ENCODE data around the gene GHITM.
"Not testable (repeated sequence)": the region's sequence is repeated elsewhere in the genome, so short reads cannot be mapped to it uniquely, and the experiment has no call there.

GHITM gene

GRCh38 chr10:84140036-84140379 lies 699 bp downstream of the GHITM start:
- H3K9me2 ChIP-seq (replicated peaks; ENCODE audit: insufficient read depth, low read length) = no peaks in the 10 kb centered on the region
- no peak for TF ChIP-seq EZH2phosphoT487 (conservative IDR thresholded peaks at IDR 0.05; ENCODE audit: low read length)
- TF ChIP-seq, protein P1, sequence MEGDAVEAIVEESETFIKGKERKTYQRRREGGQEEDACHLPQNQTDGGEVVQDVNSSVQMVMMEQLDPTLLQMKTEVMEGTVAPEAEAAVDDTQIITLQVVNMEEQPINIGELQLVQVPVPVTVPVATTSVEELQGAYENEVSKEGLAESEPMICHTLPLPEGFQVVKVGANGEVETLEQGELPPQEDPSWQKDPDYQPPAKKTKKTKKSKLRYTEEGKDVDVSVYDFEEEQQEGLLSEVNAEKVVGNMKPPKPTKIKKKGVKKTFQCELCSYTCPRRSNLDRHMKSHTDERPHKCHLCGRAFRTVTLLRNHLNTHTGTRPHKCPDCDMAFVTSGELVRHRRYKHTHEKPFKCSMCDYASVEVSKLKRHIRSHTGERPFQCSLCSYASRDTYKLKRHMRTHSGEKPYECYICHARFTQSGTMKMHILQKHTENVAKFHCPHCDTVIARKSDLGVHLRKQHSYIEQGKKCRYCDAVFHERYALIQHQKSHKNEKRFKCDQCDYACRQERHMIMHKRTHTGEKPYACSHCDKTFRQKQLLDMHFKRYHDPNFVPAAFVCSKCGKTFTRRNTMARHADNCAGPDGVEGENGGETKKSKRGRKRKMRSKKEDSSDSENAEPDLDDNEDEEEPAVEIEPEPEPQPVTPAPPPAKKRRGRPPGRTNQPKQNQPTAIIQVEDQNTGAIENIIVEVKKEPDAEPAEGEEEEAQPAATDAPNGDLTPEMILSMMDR (IDR thresholded peaks at IDR 0.05; ENCODE audit: insufficient read depth, low read length, poor library complexity, severe bottlenecking) = no peak
- H3F3A ChIP-seq (ENCODE audit: insufficient read depth) = no peaks in the 10 kb centered on the region
- H3K9ac ChIP-seq (ENCODE audit: low read length) = peak overlapping the region; percentile 95
- H3K79me2 ChIP-seq (ENCODE audit: insufficient read depth, low read length) = peaks cover 25% of the 10 kb centered on the region
- no peak overlapping the region; the same call in 1 of the 2 replicates for H3K27ac ChIP-seq (ENCODE audit: low read depth, low read length)
- peak overlapping the region; percentile 93 for H3K4me3 ChIP-seq (ENCODE audit: insufficient read depth, low read length, poor library complexity, severe bottlenecking)
- H2AFZ ChIP-seq (ENCODE audit: low read depth, low read length, severe bottlenecking) = peak overlapping the region; percentile 52
- peaks cover 32% of the 10 kb centered on the region; the same call in 1 of the 2 replicates for H3K36me3 ChIP-seq (ENCODE audit: low read length)
- peak overlapping the region; percentile 88 for H3K4me2 ChIP-seq (ENCODE audit: low read depth, low read length, poor library complexity, severe bottlenecking)
- no peaks in the 10 kb centered on the region for H3K27me3 ChIP-seq (ENCODE audit: low read length)
- H3K9me3 ChIP-seq (ENCODE audit: insufficient read depth, low read length) = no peaks in the 10 kb centered on the region
- no peaks in the 10 kb centered on the region for H4K20me1 ChIP-seq (ENCODE audit: low read depth, low read length)

GRCh38 chr10:84147347-84147746 lies 8.0 kb downstream of the GHITM start:
- Histone ChIP-seq H2AFZ (ENCODE audit: low read depth, low read length, severe bottlenecking) (no peak overlapping the region), H3K9ac (ENCODE audit: low read length) (no peak overlapping the region), H3F3A (ENCODE audit: insufficient read depth) (0 out of 2 replicates have a peak, but pooled peaks cover 4% of the 10 kb centered on the region), H3K9me2 (replicated peaks; ENCODE audit: insufficient read depth, low read length) (no peaks in the 10 kb centered on the region), H3K4me2 (ENCODE audit: low read depth, low read length, poor library complexity, severe bottlenecking) (no peak overlapping the region), H3K27me3 (ENCODE audit: low read length) (no peaks in the 10 kb centered on the region), H3K36me3 (ENCODE audit: low read length) (peaks cover 78% of the 10 kb centered on the region; the same call in 1 of the 2 replicates), H3K9me3 (ENCODE audit: insufficient read depth, low read length) (no peaks in the 10 kb centered on the region), H3K27ac (ENCODE audit: low read depth, low read length) (no peak overlapping the region), H3K4me3 (ENCODE audit: insufficient read depth, low read length, poor library complexity, severe bottlenecking) (no peak overlapping the region), H3K79me2 (ENCODE audit: insufficient read depth, low read length) (no peaks in the 10 kb centered on the region; the same call in 1 of the 2 replicates), H4K20me1 (ENCODE audit: low read depth, low read length) (no peaks in the 10 kb centered on the region)
- TF ChIP-seq EZH2phosphoT487 (conservative IDR thresholded peaks at IDR 0.05; ENCODE audit: low read length) = no peak
- TF ChIP-seq, protein P1 (IDR thresholded peaks at IDR 0.05; ENCODE audit: insufficient read depth, low read length, poor library complexity, severe bottlenecking) = no peak

DNA sequence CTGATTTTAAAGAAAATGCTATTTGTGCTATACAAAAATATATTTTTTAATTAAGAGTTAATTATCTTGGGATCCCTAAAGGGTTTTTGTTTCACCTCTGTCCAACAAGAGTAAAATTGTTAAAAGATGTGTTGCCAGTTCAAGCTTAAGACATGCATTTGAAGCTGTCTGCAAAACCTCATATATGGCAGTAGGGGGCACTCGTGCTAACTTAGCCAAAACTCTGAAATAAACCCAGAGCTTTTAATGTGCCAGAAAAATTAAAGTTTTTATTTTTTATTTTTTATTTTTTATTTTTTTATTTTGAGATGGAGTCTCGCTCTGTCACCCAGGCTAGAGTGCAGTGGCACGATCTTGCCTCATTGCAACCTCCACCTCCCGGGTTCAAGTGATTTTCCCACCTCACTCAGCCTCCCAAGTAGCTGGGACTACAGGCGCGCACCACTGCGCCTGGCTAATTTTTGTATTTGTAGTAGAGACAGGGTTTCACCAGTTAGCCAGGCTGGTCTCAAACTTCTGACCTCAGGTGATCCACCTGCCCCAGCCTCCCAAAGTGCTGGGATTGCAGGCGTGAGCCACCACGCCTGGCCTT lies 8.8 kb downstream of the GHITM start:
- H3K27ac ChIP-seq (ENCODE audit: low read depth, low read length); H3K27me3 ChIP-seq (ENCODE audit: low read length); H3F3A ChIP-seq (ENCODE audit: insufficient read depth); H4K20me1 ChIP-seq (ENCODE audit: low read depth, low read length); H3K9me2 ChIP-seq (replicated peaks; ENCODE audit: insufficient read depth, low read length); H3K4me3 ChIP-seq (ENCODE audit: insufficient read depth, low read length, poor library complexity, severe bottlenecking); H3K9ac ChIP-seq (ENCODE audit: low read length); H2AFZ ChIP-seq (ENCODE audit: low read depth, low read length, severe bottlenecking); H3K9me3 ChIP-seq (ENCODE audit: insufficient read depth, low read length); H3K4me2 ChIP-seq (ENCODE audit: low read depth, low read length, poor library complexity, severe bottlenecking); H3K79me2 ChIP-seq (ENCODE audit: insufficient read depth, low read length): not testable (repeated sequence)
- TF ChIP-seq, protein P1 (IDR thresholded peaks at IDR 0.05; ENCODE audit: insufficient read depth, low read length, poor library complexity, severe bottlenecking) = peak; percentile 51
- H3K36me3 ChIP-seq (ENCODE audit: low read length) = peaks cover 75% of the 10 kb centered on the region; the same call in 1 of the 2 replicates

Data from SU-DHL-6 (cell line).